NCI-H1436 treated with DMSO at 0.1 percent for 48 hours (cell line): Measurements from ENCODE around the gene SNAP47.

Source experiments
- DNase-seq: peaks from one replicate; lab custom pipeline; 2025; lab: John Stamatoyannopoulos, UW

The SNAP47 gene

DNA sequence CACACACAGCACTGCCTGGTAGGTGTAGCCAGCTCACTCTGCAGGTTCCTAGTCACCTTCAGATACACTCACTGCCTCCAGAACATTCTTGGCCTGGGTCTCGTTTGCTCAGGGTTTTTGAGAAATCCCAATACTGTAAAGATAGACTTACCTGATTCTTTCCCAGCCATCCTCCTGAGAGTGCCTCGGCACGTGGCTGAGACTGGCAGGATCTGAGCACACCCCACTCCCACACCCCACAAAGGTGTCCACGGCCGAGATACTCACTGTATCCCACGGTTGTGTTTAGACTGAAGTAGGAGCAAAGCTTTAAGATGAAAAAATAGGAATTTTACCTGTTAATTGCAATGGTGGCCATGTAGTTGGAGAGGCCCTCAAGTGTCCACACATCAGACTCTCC lies 33.4 kb downstream of the SNAP47 start:
- DNase-seq = no peak

DNA sequence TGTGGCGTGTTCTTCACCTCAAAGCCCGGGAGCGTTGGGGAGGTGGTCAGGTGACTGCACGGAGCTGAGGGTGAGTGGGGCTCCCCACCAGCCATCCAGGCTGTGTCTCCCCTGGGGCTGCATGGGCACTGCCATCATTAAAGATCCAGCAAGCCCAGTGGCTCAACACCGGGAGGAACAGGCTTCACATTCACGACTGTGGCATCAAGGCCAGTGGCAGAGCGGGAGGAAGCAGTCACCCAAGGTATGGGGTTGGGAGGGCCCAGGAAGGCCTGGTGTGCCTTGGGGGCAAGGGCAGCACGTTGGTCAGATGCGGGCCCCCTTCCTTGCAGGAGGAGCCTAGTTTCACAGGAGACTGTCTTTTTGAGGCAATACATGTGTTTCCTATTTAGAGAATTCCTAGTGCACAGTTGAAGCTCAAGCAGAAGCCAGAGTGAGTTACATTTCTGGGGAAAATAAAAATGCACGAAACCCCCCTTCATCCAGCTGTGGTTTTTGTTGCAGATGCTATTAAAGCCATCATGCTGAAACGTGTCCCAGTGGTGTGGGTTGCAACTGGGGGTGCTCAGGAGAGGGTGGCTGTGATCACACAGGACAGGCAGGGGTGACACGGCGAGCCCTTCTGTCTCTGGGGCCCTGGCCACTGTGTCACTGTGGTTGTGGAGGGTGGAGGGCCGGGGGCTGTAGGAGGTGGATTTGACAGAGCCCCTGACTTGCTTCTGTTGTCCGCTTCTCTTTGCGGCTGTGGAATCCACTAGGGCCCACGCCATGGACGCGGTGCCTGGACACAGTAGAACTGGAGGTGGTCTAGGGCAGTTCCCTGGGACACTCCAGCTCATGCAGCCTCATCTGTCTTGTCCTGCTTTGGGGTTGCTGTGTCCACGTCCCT lies 34.1 kb downstream of the SNAP47 start:
- no peak for DNase-seq

DNA sequence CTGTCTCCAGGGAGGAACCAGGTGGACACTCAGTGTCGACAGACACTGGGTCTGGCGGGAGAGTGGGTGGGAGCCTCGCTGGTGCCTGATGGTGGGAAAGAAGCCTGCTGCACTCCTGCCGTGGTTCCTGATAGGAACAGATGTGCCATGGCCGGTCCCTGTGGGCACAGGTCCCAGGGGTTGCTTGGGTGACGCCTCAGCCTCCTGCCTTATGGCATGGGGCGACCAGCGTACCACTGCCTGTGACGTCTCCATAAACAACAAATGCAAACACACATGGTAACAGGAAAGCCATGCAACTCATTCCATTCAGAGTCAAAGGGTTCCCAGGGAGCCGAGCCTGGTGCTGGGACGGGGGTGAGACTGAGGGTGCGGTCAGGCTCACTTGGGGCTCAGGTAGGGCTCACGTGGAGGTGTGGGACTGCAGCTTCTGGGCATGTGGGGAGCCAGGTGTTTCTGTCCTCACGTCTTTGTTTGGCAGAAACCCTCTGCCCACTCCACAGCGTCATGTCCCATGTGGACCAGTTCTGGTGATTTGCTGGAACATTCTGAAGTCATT lies 34.8 kb downstream of the SNAP47 start:
- no peak for DNase-seq

DNA sequence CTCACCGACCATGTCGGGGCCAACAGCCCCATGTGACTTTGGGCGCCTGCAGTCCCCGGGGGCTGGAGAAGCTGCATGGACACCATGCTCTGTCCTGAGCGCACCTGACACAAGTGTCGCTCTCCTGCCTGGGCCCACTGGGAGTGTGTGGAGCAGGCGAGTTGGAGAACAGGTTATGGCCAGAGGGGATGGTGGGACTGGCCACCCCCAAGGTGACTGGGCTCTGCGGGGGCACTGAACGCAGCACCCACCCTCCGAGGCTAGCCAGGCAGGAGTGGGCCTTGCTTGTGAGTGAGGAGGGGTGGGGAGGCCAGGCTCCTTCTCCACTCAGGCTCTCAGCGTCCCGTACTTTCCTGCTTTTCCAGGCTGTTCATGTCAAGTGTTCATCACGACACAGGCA lies 35.6 kb downstream of the SNAP47 start:
- DNase-seq = no peak

DNA sequence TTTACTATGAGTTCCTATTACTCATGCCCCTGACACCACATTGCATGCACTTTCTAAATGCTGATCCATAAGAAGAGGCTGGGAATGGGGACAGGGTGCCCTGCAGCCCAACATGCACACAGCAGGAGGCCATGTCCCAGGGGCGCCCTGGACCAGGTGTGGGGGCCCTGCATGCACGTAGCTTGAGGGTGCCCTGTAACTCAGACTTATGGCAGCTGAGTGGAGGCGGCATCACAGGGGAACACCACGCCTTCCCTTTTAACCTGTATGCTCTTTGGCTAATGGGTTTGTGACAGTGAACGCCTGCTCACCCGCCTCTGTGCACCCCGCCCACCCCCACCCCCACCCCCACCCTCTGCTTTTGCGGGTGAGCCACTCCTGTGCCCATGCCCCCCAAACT lies 36.1 kb downstream of the SNAP47 start:
- DNase-seq = no peak

DNA sequence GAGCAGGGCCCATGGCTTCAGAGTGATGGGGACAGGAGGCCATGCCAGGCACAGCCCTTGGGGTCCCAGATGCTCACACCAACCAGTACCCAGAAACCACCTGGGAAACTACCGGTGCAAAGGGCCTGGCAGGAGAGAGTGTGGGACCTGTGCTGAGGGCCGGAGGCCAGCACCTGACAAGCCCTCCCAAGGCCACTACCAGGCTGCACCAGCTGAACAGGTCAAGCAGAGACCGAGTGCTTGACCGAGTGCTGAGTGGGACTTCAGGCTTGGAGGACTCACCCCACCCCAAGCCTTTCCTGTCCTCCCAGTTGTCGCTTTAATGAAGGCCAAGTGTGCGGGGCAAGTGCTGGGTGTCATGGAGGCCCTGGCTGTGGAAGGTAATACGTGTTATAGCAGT lies 36.5 kb downstream of the SNAP47 start:
- DNase-seq = no peak

DNA sequence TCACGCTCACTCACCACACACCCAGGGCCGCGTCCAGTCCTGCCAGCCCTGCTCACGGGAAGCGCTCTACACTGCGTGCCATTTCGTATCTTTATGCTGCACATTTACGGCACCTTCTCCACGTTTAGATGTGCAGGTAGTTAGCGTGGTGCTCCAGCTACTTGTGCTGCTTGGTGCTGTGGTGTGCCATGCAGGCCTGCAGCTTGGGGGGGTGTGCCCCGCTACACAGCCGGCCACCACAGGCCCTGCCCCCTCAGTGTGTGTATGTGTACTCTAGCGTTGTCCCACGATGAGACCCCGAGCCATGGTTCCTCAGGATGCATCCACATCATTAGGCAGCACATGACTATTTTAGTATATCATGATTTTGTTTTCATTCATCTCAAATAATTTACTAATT lies 38.3 kb downstream of the SNAP47 start:
- no peak for DNase-seq

DNA sequence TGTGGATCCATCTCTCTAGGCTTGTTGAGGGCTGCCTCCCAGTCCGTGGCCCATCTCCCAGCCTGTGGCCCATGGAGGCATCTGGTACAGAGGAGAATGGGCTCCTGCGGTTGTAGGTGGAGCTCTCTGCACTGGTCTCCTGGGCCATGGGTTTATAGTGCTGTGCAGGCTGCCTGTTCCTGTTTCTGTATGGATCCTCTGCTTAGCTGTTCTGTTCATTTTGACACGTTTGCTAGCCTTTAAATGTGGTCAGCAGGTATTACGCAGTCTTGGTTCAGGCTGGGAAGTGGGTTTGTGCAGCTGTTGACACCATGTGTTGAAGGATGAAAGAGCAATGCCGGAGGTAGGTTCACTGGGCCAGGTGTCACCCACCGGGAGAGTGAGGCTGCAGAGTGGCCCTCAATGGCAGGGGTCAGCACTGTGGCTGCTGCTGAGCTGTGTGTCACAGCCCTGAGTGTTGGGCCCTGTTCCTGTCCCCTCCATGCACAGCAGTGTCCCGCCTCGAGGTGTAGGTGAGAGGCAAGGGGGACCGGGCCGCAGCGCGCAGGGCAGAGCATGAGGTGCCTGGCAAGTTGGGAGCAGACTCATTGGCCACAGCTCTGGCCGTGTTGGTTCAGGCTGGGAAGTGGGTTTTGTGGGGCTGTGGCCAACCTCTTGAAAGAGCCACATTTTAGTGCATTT lies 39.0 kb downstream of the SNAP47 start:
- DNase-seq = no peak

DNA sequence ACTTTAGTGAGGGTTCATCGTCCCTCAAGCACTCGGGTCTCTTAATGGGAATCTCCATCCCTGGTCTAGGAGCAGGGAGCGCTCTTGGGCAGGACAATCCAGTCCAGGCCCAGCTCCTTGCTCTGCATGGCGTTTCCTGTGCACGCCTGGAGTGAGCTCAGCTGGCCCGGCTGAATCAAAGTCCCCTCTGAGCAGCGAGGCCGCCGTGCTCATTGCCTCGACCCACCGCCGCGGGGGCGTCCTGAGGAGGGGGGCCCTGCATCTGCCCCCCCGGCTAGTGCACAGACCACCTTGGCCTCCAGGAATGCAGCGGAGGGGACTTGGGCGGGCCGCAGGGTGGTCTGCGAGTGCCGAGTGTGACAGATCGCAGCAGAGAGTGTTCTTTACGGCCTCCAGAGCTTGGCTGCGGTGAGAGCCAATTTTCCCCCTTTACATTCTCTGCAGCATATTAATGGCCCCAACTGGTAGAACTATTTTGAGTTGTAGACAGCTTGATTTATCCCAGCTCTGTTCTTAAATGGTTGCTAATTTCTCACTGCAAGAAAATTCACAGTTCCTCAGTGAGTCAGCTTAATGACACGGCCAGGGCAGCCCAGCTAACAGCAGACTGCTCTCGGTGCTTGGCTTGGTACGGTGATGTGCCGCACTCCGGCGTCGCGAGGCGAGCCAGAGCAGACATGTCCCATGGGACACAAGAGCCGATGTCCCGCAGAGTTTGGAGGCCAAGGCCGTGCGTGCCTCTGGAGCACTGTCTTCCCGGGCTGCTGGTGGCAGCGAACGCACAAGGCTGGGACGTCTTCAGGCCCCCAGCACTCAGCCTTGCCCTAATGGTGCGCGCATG lies 39.8 kb downstream of the SNAP47 start:
- DNase-seq = no peak

DNA sequence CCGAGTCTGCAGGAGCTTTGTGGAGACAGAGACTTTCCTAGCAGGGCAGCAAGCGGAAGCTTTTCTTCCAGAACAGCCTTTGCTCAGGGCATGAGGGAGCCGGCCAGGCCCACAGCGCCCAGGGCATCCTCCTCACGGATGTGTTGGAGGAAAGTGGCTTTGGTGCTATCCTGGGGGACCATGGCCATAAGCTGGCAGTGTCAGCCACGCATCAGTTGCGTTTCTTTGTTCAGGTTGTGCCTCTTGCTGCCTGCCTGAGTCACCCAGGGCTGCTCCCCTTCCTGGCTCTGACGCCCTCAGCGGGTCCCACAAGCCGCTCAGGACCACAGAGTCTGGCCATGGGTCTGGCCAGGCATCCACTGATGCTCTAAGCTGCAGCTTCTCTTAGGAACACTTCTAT lies 40.6 kb downstream of the SNAP47 start:
- no peak for DNase-seq

DNA sequence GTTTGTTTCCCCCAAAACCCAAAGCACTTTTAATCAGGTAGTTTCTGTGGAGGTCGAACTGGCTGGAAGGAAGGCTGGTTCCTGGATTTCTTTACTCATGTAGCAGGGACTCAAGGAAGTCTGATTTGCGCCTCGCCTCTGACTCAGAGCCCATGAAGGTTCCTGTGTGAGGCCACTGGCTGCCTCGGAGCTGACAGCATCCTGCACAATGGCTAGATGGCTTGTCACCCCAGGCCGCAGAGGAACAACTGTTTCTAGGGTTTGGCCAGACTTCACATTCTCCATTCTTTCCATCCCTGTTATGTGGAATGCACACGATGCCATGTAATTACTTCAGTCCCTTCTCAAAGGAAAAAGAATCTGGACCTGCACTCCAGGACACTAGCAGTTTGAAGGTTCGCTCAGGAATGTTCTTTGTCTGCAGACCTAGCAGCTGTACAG lies 41.1 kb downstream of the SNAP47 start:
- no peak for DNase-seq

DNA sequence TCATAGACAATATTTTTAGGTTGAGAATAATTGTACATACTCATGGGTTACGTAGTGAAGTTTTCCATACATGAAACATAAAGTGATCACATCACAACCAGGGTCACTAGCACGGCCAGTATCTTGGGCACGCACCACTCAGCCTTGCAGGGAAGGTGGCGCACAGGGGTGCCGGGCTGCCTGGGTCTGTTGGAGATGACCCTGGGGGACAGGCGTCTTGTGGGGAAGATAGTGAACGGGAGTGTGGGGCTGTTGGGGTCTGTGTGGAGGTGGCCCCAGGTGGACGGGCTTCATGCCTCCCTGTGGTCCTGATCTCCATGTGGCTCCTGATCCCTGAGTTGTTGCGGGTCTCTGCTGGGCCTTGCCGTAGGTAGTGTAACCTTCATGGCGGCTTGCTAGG lies 41.9 kb downstream of the SNAP47 start:
- no peak for DNase-seq

DNA sequence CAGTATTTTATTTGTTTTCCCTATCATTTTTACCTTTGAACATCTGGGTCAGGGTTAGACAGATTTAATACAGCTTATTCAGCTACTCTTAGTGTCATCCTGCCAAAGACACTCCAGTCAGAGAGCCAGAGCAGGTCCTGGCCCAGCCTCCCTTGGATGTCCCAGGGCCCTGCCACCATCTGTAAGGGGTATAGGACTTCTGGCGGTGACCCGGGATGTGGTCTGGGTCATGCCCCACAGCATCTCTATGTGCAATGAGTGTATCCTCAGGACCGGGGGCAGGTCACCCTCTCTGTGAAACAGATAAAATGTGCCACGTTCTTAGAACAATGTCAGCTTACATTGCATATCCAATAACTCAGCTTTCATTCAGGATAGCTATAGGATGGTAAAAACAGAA lies 42.4 kb downstream of the SNAP47 start:
- no peak for DNase-seq

DNA sequence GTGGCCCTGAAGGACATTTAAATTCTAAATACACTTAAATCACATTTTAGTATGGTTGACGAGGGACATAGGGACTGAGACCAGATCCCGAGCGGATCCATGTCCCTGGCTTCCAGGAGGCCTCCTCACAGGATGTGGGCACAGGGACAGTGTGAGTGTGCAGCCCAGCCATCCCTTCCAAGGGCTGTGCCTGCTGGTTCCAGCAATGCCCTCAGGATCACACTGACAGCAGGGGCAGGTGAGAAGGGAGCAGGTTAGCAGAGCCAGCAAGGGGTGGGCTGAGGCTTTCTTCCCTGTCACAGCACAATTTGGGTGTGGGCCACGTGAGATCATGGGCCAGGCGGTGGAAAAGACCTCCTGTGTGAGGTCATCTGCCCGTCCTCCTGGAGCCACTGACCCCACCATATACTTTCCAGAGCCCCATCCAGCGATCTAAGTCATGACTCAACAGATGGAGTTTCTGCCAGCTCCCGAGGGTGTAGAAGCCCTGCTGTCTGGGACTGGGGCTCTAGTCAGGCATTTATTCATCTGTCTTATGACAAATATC lies 43.2 kb downstream of the SNAP47 start:
- DNase-seq = no peak

DNA sequence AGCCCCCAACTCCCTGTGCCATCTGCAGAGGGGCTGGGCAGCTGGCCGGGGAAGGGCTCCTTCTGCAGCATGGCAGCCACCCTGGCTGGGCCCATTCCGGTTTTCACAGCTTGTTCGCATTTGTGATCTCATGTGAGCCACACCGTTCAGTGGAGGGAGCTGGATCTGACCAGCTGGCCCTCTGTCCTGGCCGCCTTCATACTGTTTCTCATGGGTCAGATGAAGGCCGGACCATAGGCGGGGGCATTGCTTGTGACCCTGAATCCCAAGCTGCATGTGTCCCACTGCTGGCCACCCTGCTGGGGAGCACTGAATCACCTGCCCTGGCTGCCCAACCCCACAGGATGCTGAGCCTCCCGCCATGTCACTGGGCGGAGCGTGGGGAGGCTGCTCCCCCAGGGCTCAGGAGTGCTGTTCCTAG lies 43.8 kb downstream of the SNAP47 start:
- no peak for DNase-seq

DNA sequence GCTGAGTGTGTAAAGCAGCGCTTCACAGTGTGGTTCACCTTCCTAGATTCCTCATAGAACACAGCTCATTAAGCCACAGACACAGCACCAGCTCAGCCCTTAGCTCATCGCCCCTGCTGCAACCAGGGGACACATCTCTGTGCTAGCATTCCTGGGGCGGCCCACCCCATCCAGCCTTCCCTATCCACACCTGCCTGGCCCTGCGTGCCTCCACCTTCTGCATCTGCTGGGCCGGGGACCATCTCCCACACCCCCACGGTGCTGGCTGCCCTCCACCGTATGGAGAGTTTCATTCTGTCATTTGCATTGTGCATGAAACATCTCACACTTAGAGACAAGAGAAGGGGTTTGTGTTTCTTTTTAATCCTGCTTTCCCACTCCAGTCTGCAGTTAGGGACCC lies 44.5 kb downstream of the SNAP47 start:
- no peak for DNase-seq

DNA sequence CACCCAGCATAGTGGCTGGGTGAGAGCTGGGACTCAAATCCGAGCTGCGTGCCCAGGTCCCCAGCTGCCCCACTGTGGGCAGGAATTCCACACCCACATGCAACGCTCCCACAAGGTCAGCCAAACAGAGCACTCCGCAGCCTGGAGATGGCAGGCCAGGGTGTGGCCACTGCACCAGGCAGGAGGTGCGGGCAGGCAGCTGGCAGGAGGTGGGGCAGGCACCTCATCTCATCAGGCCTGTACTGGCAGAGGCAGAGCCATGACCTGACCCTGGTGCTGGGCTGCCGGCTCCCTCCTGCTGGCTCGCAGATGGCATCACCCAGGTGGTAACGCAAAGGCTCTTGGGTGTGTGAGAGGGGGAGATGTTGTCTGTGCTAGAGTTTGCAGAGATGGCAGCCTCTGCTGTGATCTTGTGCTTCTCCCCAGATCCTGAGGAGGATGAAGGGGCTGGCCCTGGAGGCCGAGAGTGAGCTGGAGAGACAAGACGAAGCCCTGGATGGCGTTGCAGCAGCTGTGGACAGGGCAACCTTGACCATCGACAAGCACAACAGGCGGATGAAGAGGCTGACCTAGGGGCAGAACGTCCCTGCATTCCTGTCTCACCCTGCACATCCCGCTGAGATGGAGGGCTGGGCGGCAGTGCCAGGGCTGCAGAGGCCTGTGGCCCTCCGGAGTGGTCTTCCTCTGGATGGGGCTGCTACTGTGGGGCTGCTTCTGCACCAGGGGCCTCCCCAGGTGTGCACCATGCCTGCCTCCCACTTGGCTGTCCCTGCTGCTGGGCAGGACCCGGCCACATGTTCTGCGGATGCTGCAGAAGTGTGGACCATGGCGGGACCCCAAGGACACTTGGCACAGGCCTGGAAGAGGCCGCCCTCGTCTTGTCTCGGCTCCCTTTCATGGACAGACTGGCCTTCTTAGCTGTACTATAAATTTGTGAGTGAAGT lies 45.1 kb downstream of the SNAP47 start:
- DNase-seq = no peak

DNA sequence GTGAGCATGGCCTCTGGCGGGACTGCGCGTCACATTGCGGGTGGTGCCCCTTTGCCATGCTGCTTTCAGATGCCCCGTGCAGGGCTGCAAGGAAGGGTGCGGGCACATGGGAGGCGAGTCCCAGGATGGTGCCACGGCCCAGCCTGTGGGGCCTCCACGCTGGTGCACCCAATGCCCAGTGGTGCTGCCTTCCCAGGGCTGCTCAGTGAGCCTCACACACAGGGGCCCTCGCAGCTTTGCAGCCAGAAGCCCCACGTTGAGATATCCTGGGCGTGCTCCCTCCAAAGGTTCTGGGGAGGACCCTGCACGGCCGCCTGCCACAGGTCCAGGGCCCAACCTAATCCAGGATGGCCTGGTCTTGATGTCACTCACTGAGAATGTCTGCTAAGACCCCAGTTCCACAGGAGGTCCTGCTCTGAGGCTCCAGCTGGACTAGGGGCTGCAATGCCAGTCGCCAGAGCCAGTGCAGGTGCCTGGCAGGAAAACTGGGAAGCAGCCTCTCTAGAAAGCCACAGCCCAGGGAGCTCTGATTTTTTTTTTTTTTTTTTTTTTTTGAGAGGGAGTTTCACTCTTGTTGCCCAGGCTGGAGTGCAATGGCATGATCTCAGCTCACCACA lies 46.2 kb downstream of the SNAP47 start:
- no peak for DNase-seq

DNA sequence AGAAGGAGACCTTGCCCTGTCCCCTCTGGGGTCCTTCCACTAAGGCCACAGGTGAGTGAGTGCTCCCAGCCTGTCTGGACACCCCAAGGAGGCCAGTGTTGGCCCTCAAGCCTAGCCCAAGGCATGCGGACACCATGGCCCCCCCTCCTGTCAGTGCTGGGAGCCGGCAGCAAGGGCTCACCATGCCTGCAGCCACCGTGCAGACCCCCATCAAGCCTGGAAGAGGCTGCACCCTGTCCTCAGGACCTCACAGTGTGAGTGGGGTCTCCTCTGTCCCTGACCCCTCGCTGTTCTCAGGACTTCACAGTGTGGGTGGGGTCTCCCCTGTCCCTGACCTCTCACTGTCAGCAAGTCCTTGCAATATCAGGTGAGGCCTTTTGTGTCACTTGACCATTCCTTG lies 47.0 kb downstream of the SNAP47 start:
- no peak for DNase-seq

DNA sequence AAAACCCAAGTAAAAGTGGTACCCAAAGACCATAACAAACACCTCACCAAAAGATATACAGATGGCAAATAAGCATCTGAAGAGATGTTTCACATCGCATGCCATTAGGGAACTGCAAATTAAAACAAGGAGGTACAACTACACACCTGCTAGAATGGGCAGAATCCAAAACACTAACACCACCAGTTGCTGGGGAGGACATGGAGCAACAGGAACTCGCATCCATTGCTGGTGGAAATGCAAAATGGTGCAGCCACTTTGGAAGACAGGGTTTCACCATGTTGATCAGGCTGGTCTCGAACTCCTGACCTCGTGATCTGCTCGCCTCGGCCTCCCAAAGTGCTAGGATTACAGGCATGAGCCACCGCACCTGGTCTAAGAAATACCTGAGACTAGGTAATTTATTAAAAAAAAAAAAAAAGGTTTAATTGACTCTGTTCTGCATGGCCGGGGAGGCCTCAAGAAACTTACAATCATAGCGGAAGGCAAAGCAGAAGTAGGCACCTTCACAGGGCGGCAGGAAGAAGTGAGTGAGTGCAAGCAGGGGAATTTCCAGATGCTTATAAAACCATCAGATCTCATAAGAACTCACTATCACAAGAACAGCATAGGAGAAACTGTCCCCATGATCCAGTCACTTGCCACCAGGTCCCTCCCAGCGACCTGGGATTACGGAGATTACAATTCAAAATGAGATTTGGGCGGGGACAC lies 50.0 kb downstream of the SNAP47 start:
- no peak for DNase-seq
